HG03342 (cell line): ENCODE data around the gene LRRC15.
A peak's percentile ranks its signal among the peaks of the same experiment; 100 is the strongest.

Experiments used
- ATAC-seq: cut with Tn5 transposase; IDR thresholded peaks from one replicate; pipeline ENCODE4 v1.9.1; 2021; ENCODE audit warnings: mild to moderate bottlenecking, moderate library complexity; ENCODE audit not compliant: unreplicated experiment

LRRC15 gene

DNA sequence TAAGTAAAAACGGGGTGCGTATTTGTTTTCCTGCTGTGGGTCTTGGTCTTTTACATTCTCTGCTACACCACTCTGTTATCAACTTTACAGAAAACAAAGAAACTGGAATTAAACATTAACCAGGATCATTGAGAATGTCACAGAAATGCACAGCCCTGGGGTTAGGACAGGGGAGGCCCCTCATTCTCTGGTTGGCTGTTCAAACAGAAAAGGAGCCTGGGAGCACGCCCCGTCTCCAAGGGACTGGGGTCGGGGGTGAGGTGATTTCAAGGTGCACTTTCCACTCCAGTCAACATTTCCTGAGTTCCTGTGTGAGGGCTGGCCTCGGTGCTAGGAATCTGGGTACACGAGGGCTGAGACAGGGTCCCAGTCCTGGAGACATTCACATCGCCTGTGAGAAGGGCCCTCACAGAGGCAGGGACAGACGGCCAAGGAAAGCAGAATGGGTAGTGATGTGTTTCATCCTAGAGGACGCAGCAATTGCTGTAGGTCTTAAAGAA lies 48.7 kb downstream of the LRRC15 start:
- no peak for ATAC-seq

DNA sequence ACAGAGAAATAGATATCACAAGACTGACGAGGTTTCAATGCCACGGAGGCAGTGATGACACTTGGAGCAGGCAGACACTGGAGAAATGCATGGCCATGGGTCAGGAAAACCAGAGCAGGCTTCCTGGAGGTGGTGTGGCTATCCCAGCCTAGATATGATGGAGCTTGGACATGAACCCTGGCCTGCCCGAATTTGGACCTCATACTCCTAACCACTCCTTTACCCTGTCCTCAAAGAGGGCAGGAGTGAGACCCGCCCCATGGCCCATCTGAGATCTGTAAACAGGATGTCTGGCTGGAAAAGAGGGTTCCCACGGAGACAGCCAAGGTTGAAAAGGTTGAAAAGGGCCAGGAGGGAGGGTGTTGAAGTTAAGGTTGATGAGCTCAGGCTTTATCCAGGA lies 49.4 kb downstream of the LRRC15 start:
- no peak for ATAC-seq

DNA sequence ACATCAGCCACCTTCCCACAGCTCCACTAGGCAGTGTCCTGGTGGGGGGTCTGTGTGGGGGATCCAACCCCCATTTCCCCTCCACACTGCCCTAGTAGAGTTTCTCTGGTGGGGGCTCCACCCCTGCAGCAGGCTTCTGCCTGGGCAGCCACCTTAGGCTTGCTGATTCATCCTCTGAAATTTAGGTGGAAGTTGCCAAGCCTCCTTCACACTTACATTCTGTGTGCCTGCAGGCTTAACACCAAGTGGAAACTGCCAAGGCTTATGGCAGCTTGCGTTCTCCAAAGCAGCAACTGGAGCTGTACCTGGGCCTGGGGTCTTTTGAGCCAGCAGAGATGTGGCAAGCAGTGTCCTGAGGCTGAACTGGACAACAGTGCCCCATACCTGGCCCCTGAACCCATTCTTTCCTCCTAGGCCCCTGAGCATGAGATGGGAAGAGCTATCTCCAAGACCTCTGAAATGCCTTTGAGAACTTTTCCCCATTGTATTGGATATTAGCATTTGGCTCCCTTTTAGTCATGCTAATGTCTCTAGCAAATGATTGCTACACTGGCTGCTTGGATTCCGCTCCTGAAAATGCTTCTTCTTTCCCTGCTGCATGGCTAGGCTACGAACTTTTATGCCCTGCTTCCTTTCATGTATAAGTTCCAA lies 50.9 kb downstream of the LRRC15 start:
- ATAC-seq: no peak

- no peak for ATAC-seq
These were observed 52.6 kb downstream of the LRRC15 start for GRCh38 chr3:194316918-194317317.

DNA sequence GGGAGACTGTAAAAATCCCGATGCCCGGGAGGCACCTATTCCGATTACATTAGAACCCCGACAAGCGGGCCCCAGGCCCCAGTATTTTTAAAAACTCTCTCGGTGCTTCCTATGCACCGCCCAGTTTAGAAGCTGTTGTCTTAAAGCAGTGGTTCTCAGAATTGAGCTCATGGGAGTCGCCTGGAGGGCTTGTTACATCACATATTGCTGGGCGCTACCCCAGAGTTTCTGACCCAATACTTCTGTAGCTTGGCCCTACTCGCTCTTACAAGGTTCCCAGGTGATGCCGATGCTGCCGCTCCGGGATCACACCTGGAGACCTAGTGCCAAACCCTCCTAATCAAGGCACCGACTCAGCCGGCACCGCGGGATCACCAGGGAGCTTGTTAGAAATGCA lies 53.6 kb downstream of the LRRC15 start:
- ATAC-seq: peak; percentile 25

GRCh38 chr3:194315088-194315964 lies 54.2 kb downstream of the LRRC15 start:
- ATAC-seq: peak; percentile 75

DNA sequence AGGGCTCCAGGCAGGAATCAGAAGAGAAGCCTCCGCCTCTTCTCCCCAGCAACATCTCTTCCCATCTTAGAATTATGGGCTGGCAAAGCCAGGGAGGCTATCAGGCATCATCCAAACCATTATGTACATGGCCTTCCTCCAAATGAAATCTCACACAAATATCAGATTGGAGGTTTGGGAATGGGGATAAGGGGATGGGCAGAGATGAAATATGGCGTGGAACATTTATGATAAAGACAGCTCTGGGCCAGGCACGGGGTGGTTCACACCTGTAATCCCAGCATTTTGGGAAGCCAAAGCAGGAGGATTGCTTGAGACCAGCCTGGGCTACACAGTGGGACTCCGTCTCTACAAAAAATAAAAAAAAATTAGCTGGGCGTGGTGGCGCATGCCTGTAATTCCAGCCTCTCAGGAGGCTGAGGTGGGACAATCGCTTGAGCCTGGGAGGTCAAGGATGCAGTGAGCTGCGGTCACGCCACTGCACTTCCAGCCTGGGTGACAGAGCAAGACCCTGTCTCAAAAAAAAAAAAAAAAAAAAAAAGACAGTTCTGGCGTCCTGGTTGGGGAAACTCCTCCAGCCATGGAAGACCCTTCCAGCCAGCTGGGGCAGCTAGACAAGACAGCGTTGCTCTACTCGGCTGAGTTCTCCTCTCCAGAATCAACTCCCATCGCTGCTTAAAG lies 55.0 kb downstream of the LRRC15 start:
- ATAC-seq: no peak

DNA sequence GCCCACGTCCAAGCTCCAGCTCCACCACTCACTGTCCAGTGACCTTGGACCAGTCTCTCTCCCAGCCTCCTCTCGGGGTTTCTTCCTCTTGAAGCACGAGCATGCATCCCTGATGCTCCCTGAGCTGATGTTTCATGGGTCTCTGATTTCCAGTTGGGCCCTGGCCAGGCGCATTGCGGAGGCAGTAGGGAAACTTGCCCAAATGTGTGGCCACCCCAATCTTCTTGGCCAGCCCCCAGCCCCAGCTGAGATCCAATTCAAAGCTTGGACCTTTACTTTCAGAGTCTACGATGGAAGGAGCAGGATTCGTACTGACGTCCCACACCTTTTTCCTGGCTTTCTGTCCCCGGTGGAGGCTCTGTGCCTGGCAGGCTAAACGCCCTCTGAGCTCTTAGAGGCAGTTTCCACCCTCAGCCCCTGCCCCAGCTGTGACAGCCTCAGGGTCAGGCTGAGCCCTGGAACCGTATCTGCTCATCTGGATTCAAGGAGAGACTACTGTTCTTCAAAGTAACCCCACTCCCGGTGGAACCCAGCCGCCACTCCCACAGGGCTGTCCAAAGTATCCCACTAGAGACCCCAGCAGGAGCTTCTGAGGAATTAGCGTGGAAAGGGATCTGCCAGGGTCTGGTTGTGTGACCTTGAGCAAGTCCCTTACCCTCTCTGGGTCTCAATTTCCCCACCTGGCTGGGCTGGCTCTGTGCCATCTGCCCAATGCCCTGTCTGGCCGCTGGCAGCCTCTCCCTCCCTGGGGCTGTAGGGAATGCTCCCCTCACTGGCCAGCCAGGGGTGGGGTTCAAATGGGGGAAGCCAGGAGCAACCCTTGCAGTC lies 55.8 kb downstream of the LRRC15 start:
- no peak for ATAC-seq

GRCh38 chr3:194312743-194313281 lies 56.7 kb downstream of the LRRC15 start:
- ATAC-seq: no peak

GRCh38 chr3:194312186-194312742 lies 57.3 kb downstream of the LRRC15 start:
- no peak for ATAC-seq

GRCh38 chr3:194311000-194311399 lies 58.5 kb downstream of the LRRC15 start:
- no peak for ATAC-seq

DNA sequence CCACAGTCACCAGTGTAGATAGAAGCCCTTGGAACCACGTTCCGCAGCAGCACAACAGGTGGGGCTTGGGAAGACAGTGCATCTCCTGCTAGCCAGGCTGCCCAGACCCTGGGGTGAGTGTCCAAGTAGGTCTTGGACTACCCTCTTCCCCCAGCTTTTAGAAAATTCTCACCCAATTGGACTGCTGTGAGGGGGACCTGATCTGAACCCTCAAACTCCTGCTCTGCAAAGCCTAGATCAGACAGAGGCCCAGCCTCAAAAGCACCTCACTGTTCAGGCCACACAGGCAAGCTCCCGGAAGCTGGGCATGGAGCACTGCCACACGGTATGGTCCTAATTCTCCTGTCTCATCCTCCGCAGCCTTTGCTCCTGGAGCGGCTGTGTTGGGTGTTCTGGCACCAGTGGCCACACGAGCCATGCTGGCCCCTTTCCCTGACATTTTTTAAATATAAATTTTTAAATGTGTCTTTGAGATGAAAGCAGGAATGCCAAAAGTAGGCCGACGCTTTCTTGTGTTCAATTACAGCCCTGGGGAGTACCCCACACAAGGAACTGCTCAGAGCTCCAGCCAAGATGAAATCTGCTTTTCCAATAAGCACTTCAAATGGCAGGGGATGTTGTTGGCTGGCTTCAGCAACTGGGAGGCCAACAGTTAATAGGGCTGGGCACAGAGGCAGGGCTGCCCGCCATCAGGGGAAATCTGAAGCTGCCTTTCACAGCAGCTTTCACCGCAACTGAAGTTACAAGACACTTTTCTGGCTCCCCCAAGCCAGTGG lies 59.3 kb downstream of the LRRC15 start:
- ATAC-seq: no peak

DNA sequence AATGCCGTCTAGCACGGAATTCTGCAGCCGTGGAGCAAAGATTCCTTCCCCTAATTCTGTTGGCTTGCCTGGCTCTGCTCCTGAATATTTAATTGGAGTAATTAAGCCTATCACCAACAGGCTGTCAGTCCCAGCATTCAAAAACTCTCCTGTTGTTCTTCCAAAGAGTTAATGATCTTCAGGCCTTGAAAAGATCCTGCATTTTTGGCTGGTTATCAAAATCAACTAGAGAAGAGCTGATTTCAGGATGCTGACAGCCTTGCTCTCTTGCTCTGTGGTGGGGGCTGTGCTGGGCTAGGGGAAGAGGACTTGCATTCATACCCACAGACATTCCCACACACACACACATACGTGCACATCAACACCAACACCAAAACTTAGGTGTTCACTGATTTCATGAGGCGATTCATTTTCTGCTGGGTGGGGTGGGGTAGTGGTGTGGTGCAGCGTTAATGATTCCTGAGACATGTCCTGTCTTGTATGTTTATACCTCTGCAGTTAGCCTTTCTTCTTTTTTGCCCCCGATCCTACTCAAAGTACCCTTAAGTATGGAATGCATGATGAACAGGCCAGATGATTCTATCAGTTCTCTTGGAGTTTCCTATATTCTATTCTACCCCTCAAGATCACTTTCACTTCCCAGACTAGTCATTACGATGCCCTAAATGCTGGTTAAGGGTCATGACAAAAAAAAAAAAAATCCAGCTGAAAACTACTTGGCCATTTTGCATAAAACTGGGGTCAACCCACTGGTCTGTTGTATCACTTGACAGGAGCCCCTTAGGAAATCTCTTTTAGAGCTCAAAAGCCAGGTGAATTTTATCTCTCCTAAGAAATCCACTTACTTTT lies 60.7 kb downstream of the LRRC15 start:
- ATAC-seq: no peak

- ATAC-seq: no peak
These were observed 61.7 kb downstream of the LRRC15 start for GRCh38 chr3:194307849-194308248.

DNA sequence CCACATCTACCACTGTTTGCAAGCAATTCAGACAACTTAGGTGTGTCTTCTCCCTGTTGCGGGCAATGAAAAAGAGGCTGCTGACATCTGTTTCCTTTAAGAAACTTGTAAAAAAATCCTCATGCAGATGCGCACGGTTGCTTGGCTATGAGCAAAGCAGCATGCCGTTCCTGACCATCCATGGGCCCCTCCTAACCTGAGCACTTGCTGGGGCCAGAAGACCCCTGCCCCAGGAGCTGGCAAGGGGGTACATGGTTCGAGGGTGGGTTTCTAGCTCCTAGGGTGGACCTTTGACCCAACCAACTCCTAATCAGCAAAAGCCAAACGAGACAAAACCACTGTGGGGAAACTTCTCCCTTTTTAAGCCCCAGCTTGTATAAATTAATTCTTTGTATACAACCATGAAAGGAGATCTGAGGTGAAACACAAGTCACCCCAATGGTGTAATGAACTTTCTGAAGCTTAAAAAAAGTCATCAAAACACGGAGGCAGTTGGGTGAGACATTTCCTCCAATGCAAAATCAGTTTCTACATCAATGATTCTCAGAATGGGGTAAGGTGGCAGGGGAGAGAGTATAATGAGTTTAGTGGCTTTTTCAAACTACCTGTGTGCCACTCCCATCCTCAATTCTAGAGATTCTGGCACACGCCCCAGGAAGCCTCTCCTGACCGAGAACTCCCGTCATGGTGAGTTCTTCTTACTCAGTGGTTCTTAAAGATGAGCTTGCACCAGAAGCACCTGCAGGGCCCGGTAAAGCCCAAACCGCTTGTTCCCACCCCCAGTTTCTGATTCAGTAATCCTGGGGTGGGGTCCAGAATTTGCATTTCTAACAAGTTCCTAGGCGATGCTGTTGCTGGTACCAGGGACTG lies 62.5 kb downstream of the LRRC15 start:
- ATAC-seq: peak; percentile 48

- peak; percentile 37 for ATAC-seq
These were observed 63.3 kb downstream of the LRRC15 start for GRCh38 chr3:194306109-194306686.
